HEK293 (cell line): Measurements from ENCODE around the gene UBA1.

Experiments used
- BCL11B ChIP-seq: fragments of 450-650 bp; formaldehyde crosslinking; IDR thresholded peaks from 2 replicates; pipeline ENCODE4 v1.5.1; 2016; ENCODE audit warnings: low read depth, missing biosample characterization, missing genetic modification characterization
- EGR2 ChIP-seq: fragments of 450-650 bp; formaldehyde crosslinking; IDR thresholded peaks from 2 replicates; pipeline ENCODE4 v1.5.1; 2016; ENCODE audit warnings: low read depth, missing biosample characterization, missing genetic modification characterization
- KLF7 ChIP-seq: fragments of 450-650 bp; formaldehyde crosslinking; IDR thresholded peaks from 2 replicates; pipeline ENCODE4 v1.5.1; 2016; ENCODE audit warnings: missing biosample characterization, missing genetic modification characterization, borderline replicate concordance
- MYNN ChIP-seq: fragments of 450-650 bp; formaldehyde crosslinking; IDR thresholded peaks from 2 replicates; pipeline ENCODE4 v1.5.1; 2016; ENCODE audit warnings: missing biosample characterization, missing genetic modification characterization, borderline replicate concordance
- PATZ1 ChIP-seq: fragments of 450-650 bp; formaldehyde crosslinking; IDR thresholded peaks from 2 replicates; pipeline ENCODE4 v1.5.1; 2016; ENCODE audit warnings: missing biosample characterization, missing genetic modification characterization
- REST ChIP-seq: fragments of 450-650 bp; formaldehyde crosslinking; IDR thresholded peaks from 2 replicates; pipeline ENCODE4 v1.5.1; 2016; ENCODE audit warnings: missing biosample characterization, missing genetic modification characterization
- SP3 ChIP-seq: fragments of 450-650 bp; formaldehyde crosslinking; IDR thresholded peaks from 2 replicates; pipeline ENCODE4 v1.5.1; 2016; ENCODE audit warnings: missing biosample characterization, missing genetic modification characterization
- ZBTB1 ChIP-seq: fragments of 450-650 bp; formaldehyde crosslinking; IDR thresholded peaks from 2 replicates; pipeline ENCODE4 v1.5.1; 2016; ENCODE audit warnings: missing biosample characterization, missing genetic modification characterization
- ZBTB26 ChIP-seq: fragments of 450-650 bp; formaldehyde crosslinking; optimal IDR thresholded peaks from 2 replicates; pipeline ENCODE3; 2016; ENCODE audit warnings: missing biosample characterization, mild to moderate bottlenecking, missing genetic modification characterization
- ZBTB48 ChIP-seq: fragments of 450-650 bp; formaldehyde crosslinking; IDR thresholded peaks from 2 replicates; pipeline ENCODE4 v1.5.1; 2016; ENCODE audit warnings: missing biosample characterization, missing genetic modification characterization
- ZBTB7A ChIP-seq: fragments of 450-650 bp; formaldehyde crosslinking; IDR thresholded peaks from 2 replicates; pipeline ENCODE4 v1.5.1; 2016; ENCODE audit warnings: low read depth, missing biosample characterization, missing genetic modification characterization
- ZNF184 ChIP-seq: fragments of 450-650 bp; IDR thresholded peaks from 2 replicates; pipeline ENCODE4 v1.5.1; 2018; ENCODE audit warnings: missing biosample characterization, mild to moderate bottlenecking, missing genetic modification characterization
- ZNF2 ChIP-seq: fragments of 450-650 bp; formaldehyde crosslinking; IDR thresholded peaks from 2 replicates; pipeline ENCODE4 v1.5.1; 2016; ENCODE audit warnings: missing biosample characterization, missing genetic modification characterization
- ZNF239 ChIP-seq: fragments of 450-650 bp; formaldehyde crosslinking; IDR thresholded peaks from 2 replicates; pipeline ENCODE4 v1.5.1; 2016; ENCODE audit warnings: missing biosample characterization, missing genetic modification characterization
- ZNF335 ChIP-seq: fragments of 450-650 bp; formaldehyde crosslinking; conservative IDR thresholded peaks from 2 replicates; pipeline ENCODE4 v1.5.1; 2016; ENCODE audit warnings: missing biosample characterization, missing genetic modification characterization
- ZNF362 ChIP-seq: fragments of 450-650 bp; formaldehyde crosslinking; IDR thresholded peaks from 2 replicates; pipeline ENCODE4 v1.5.1; 2016; ENCODE audit warnings: missing biosample characterization, missing genetic modification characterization
- ZNF391 ChIP-seq: fragments of 450-650 bp; formaldehyde crosslinking; IDR thresholded peaks from 2 replicates; pipeline ENCODE4 v1.5.1; 2016; ENCODE audit warnings: low read depth, missing biosample characterization, missing genetic modification characterization, borderline replicate concordance
- ZNF510 ChIP-seq: fragments of 450-650 bp; formaldehyde crosslinking; IDR thresholded peaks from 2 replicates; pipeline ENCODE4 v1.5.1; 2018; ENCODE audit warnings: mild to moderate bottlenecking, missing genetic modification characterization, missing biosample characterization; ENCODE audit not compliant: insufficient replicate concordance
- ZNF585B ChIP-seq: fragments of 450-650 bp; formaldehyde crosslinking; IDR thresholded peaks from 2 replicates; pipeline ENCODE4 v1.5.1; 2016; ENCODE audit warnings: missing biosample characterization, missing genetic modification characterization
- ZNF596 ChIP-seq: fragments of 450-650 bp; IDR thresholded peaks from 2 replicates; pipeline ENCODE4 v1.5.0; 2018; ENCODE audit warnings: missing biosample characterization, mild to moderate bottlenecking, missing genetic modification characterization, moderate library complexity
- ZNF600 ChIP-seq: fragments of 450-650 bp; formaldehyde crosslinking; IDR thresholded peaks from 2 replicates; pipeline ENCODE4 v1.5.1; 2016; ENCODE audit warnings: missing biosample characterization, missing genetic modification characterization
- ZNF623 ChIP-seq: fragments of 450-650 bp; formaldehyde crosslinking; IDR thresholded peaks from 2 replicates; pipeline ENCODE4 v1.5.1; 2016; ENCODE audit warnings: missing biosample characterization, missing genetic modification characterization
- ZNF660 ChIP-seq: fragments of 450-650 bp; IDR thresholded peaks from 2 replicates; pipeline ENCODE4 v1.5.1; 2018; ENCODE audit warnings: missing biosample characterization, mild to moderate bottlenecking, missing genetic modification characterization
- ZNF677 ChIP-seq: fragments of 450-650 bp; IDR thresholded peaks from 2 replicates; pipeline ENCODE4 v1.5.0; 2018; ENCODE audit warnings: missing biosample characterization, mild to moderate bottlenecking, missing genetic modification characterization, moderate library complexity
- ZNF76 ChIP-seq: fragments of 450-650 bp; formaldehyde crosslinking; IDR thresholded peaks from 2 replicates; pipeline ENCODE4; 2016; ENCODE audit warnings: low read depth, missing biosample characterization, missing genetic modification characterization, borderline replicate concordance
- ZNF843 ChIP-seq: fragments of 450-650 bp; formaldehyde crosslinking; IDR thresholded peaks from 2 replicates; pipeline ENCODE4 v1.5.1; 2016; ENCODE audit warnings: missing biosample characterization, missing genetic modification characterization
- ZSCAN23 ChIP-seq: fragments of 450-650 bp; formaldehyde crosslinking; IDR thresholded peaks from 2 replicates; pipeline ENCODE4 v1.5.1; 2016; ENCODE audit warnings: missing biosample characterization, missing genetic modification characterization

UBA1 gene

GRCh38 chrX:47218920-47219815 is 25.5 kb downstream of the UBA1 start (continued):
- 0 out of 2 replicates have a peak, but pooled peaks have one; percentile 9 for TF ChIP-seq REST
- no peak for TF ChIP-seq ZNF510 (tag by site-specific recombination)
- TF ChIP-seq ZNF600 (tag by site-specific recombination), result peak; percentile 22; the same call in 1 of the 2 replicates
- peak; percentile 92 for TF ChIP-seq ZNF76 (tag by site-specific recombination)
- TF ChIP-seq ZNF184, result 0 out of 2 replicates have a peak, but pooled peaks have one; percentile 27
- TF ChIP-seq ZSCAN23 (tag by site-specific recombination), result 0 out of 2 replicates have a peak, but pooled peaks have one; percentile 31
- TF ChIP-seq ZNF391 (tag by site-specific recombination), result no peak
- TF ChIP-seq ZNF843 (tag by site-specific recombination), result peak; percentile 33; the same call in 1 of the 2 replicates
- peak; percentile 10; the same call in 1 of the 2 replicates for TF ChIP-seq ZBTB7A (tag by site-specific recombination)
- TF ChIP-seq ZBTB1 (tag by site-specific recombination), result 0 out of 2 replicates have a peak, but pooled peaks have one; percentile 48
- 0 out of 2 replicates have a peak, but pooled peaks have one; percentile 35 for TF ChIP-seq ZNF596 (tag by site-specific recombination)
- TF ChIP-seq MYNN (tag by site-specific recombination), result 0 out of 2 replicates have a peak, but pooled peaks have one; percentile 19
- TF ChIP-seq KLF7, result peak; percentile 61; the same call in 1 of the 2 replicates
- TF ChIP-seq SP3 (tag by site-specific recombination), result peak; percentile 67
- 0 out of 2 replicates have a peak, but pooled peaks have one; percentile 41 for TF ChIP-seq ZNF239 (tag by site-specific recombination)
- 0 out of 2 replicates have a peak, but pooled peaks have one; percentile 44 for TF ChIP-seq ZNF677 (tag by site-specific recombination)
- TF ChIP-seq ZNF660 (tag by site-specific recombination), result peak; percentile 3; the same call in 1 of the 2 replicates
- TF ChIP-seq PATZ1 (tag by site-specific recombination), result peak; percentile 91
- peak; percentile 33 for TF ChIP-seq ZBTB26
- TF ChIP-seq ZNF2 (tag by site-specific recombination), result peak; percentile 48; the same call in 1 of the 2 replicates
- TF ChIP-seq ZNF623 (tag by site-specific recombination), result peak; percentile 23; the same call in 1 of the 2 replicates
- 0 out of 2 replicates have a peak, but pooled peaks have one; percentile 32 for TF ChIP-seq BCL11B (tag by site-specific recombination)
- TF ChIP-seq ZNF335 (tag by site-specific recombination), result peak; percentile 56
- no peak for TF ChIP-seq ZNF585B (tag by site-specific recombination)
- TF ChIP-seq ZBTB48 (tag by site-specific recombination), result no peak; the same call in 1 of the 2 replicates
- TF ChIP-seq ZNF362 (tag by site-specific recombination), result no peak
- TF ChIP-seq EGR2 (tag by site-specific recombination), result no peak
- TF ChIP-seq, all 188 proteins: peak for 29
